HepG2 (cell line): ENCODE measurements around the gene PALM3. TPM values are rescaled to one million over a fixed set of nuclear protein-coding genes. Genes with fewer than 3 reads are reported as not detected.

Source experiments
- ATF4 ChIP-seq, 2 experiments: fragments of 450-650 bp in 1 of 2; sonication (generic) in 1 of 2; formaldehyde crosslinking; IDR thresholded peaks; 2 replicates each; pipeline versions ENCODE4 v1.5.0 to v1.8.0; 2020 to 2022; ENCODE audit warnings: mild to moderate bottlenecking in 1 of 2, missing genetic modification reagents in 1 of 2
- KDM1A ChIP-seq: IDR thresholded peaks from 2 replicates; pipeline ENCODE4 v1.6.1; 2016; ENCODE audit warnings: missing compliant biosample characterization
- KDM2A ChIP-seq: sonication (generic); formaldehyde crosslinking; IDR thresholded peaks from 2 replicates; pipeline ENCODE4 v1.4.0; 2020; ENCODE audit warnings: low read depth, missing genetic modification reagents, borderline replicate concordance
- MYPOP ChIP-seq: sonication (generic); formaldehyde crosslinking; IDR thresholded peaks from 2 replicates; pipeline ENCODE4 v1.8.1; 2023; ENCODE audit warnings: mild to moderate bottlenecking, moderate library complexity, missing genetic modification reagents
- NFAT5 ChIP-seq: sonication (generic); formaldehyde crosslinking; IDR thresholded peaks from 2 replicates; pipeline ENCODE4 v1.4.0; 2020; ENCODE audit warnings: missing genetic modification reagents
- RARA ChIP-seq: IDR thresholded peaks from 2 replicates; pipeline ENCODE4 v1.6.1; 2016; ENCODE audit warnings: missing genetic modification reagents, missing compliant biosample characterization
- STAT6 ChIP-seq: sonication (generic); formaldehyde crosslinking; IDR thresholded peaks from 2 replicates; pipeline ENCODE4 v1.4.0; 2020; ENCODE audit warnings: missing genetic modification reagents, mild to moderate bottlenecking, borderline replicate concordance
- ZFP36L1 ChIP-seq: sonication (generic); formaldehyde crosslinking; IDR thresholded peaks from 2 replicates; pipeline ENCODE4 v1.8.0; 2022; ENCODE audit warnings: mild to moderate bottlenecking, missing genetic modification reagents, moderate library complexity
- ZNF564 ChIP-seq: sonication (generic); formaldehyde crosslinking; IDR thresholded peaks from 2 replicates; pipeline ENCODE4 v1.8.1; 2023; ENCODE audit warnings: mild to moderate bottlenecking, missing genetic modification reagents
- ZNF572 ChIP-seq: sonication (generic); formaldehyde crosslinking; IDR thresholded peaks from 2 replicates; pipeline ENCODE4 v1.5.1; 2020; ENCODE audit warnings: mild to moderate bottlenecking, missing genetic modification reagents
- ZNF597 ChIP-seq: sonication (generic); formaldehyde crosslinking; IDR thresholded peaks from 2 replicates; pipeline ENCODE4 v1.5.0; 2020; ENCODE audit warnings: missing genetic modification reagents
- ZSCAN21 ChIP-seq: sonication (generic); formaldehyde crosslinking; IDR thresholded peaks from 2 replicates; pipeline ENCODE4 v1.8.0; 2022; ENCODE audit warnings: mild to moderate bottlenecking, missing genetic modification reagents, moderate library complexity, borderline replicate concordance
- polyA plus RNA-seq, 8 experiments: library from polyadenylated mRNA; depleted of rRNA in 3 of 8; stranded (reverse) in 7 of 8; unstranded in 1 of 8; fragments of >200 nt; fragmentation: Illumina TruSeq in 4 of 8; extraction: Trizol in 4 of 8; gene quantifications; 2 replicates each; pipeline versions ENCODE4 v1.2.1 to v1.2.3, GENCODE V29; 2011 to 2016; ENCODE audit warnings: low read depth in 4 of 8, missing spikeins in 1 of 8, mixed read lengths in 1 of 8; ENCODE audit not compliant: insufficient read depth in 1 of 8
- total RNA-seq, 5 experiments: library from RNA; depleted of rRNA; stranded (reverse); fragments of >200 nt; fragmentation: Illumina TruSeq; extraction: Trizol; gene quantifications; 2 replicates each; pipeline ENCODE4 v1.2.3, GENCODE V29; 2016; ENCODE audit warnings: low read depth in 1 of 5
- TF ChIP-seq, protein P1 (sequence below): sonication (generic); formaldehyde crosslinking; IDR thresholded peaks from 2 replicates; pipeline ENCODE4 v1.8.1; 2023; ENCODE audit warnings: mild to moderate bottlenecking, missing genetic modification reagents, borderline replicate concordance
- TF ChIP-seq, protein P2 (sequence below): sonication (generic); formaldehyde crosslinking; IDR thresholded peaks from 2 replicates; pipeline ENCODE4 v1.4.0; 2020; ENCODE audit warnings: missing genetic modification reagents

Gene PALM3
- total and polyA plus RNA-seq, 2 of the 13 experiments (the other 11 are each of a cell fraction or from before 2014, with no cell fraction given): 0.79 to 2.4 TPM

DNA sequence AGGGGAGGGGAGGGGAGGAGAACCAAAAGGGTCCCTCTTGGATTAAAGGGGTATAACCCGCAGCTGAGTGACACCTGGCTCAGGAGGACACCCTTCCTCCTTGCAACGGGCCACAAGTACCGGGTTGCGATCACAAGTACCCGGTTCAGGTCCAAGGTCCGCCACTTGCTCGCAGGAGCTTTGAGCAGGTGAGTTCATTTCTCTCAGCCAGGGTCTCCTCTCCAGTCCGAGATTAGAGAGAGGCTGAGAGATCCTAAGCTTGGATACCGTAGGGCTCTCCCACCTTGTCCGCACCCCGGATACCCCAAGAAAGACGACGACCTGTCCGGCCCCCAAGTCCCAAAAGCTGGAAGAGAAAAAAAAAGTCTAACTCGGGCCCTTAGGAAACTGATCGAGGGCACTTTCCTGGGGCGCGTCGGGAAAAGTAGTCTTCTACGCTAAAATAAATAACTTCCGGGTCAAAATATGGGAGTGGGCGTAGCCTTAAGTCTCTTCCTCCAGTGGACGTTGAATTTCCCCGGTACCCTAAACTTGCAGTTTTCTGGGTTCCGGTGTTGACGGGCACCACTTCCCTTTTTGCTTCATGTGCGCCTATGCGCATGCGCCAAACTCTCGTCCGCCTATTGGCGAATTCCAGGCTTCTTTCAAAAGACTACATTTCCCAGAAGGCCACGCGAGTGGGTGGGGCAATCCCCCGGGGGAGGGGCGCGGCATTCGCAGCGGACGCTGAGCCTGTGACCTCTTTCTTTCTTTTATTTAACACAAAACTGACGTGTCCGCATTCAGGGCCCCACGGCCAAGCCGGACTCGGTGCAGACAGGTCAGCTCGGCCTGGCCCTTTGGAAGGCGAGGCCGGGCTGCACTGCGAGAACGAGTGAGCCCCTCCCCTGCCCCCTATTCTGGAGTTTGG is 19.3 kb upstream of the PALM3 start (continued):
- TF ChIP-seq ZSCAN21 (CRISPR knock-in tag): peak; percentile 58; the same call in 1 of the 2 replicates
- TF ChIP-seq ZNF572 (CRISPR knock-in tag): no peak
- peak; percentile 97 for TF ChIP-seq KDM2A
- peak; percentile 80 for TF ChIP-seq ZNF564 (CRISPR knock-in tag)
- peak in 1 of 2 experiments; percentile 74; a peak in 2 of 4 replicates for TF ChIP-seq ATF4 (CRISPR knock-in tag; IDR thresholded peaks at IDR 0.05)
- TF ChIP-seq RARA (CRISPR knock-in tag): no peak
- no peak for TF ChIP-seq STAT6 (CRISPR knock-in tag)
- TF ChIP-seq, protein P1, sequence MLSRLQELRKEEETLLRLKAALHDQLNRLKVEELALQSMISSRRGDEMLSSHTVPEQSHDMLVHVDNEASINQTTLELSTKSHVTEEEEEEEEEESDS: no peak
- TF ChIP-seq, protein P2, sequence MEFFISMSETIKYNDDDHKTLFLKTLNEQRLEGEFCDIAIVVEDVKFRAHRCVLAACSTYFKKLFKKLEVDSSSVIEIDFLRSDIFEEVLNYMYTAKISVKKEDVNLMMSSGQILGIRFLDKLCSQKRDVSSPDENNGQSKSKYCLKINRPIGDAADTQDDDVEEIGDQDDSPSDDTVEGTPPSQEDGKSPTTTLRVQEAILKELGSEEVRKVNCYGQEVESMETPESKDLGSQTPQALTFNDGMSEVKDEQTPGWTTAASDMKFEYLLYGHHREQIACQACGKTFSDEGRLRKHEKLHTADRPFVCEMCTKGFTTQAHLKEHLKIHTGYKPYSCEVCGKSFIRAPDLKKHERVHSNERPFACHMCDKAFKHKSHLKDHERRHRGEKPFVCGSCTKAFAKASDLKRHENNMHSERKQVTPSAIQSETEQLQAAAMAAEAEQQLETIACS: no peak
- TF ChIP-seq MYPOP (CRISPR knock-in tag): peak; percentile 83; the same call in 1 of the 2 replicates
- no peak for TF ChIP-seq KDM1A
- peak; percentile 65; the same call in 1 of the 2 replicates for TF ChIP-seq NFAT5 (CRISPR knock-in tag)
- TF ChIP-seq ZNF597 (CRISPR knock-in tag): no peak
- TF ChIP-seq ZFP36L1 (CRISPR knock-in tag): no peak
